K562 (cell line): ENCODE data around the gene RNF144A. TPM values are rescaled to one million over a fixed set of nuclear protein-coding genes. Genes with fewer than 3 reads are reported as not detected.

ENCODE experiments used
- ATAC-seq: fragments of 200-7000 bp; cut with Tn5 transposase; 3 replicates; pipeline ENCODE4 v1.9.1; 2020; ENCODE audit warnings: moderate library complexity
- BruUV-seq: library from RNA; stranded (reverse); fragments of 400-500 nt; replicated peaks from 2 replicates; lab custom pipeline; 2021; lab: Mats Ljungman, UMichigan
- CTCF ChIA-PET: fragments of 300-600 bp; formaldehyde crosslinking; extraction: SDS; loops from one replicate; lab custom pipeline; 2021; ENCODE audit warnings: low intra/inter-chr PET ratio; lab: Yijun Ruan, JAX
- POLR2A ChIA-PET: fragments of 300-600, 350-650 bp; sonication (Branson Sonifier 250); formaldehyde crosslinking; extraction: SDS; loops from one replicate; lab custom pipeline; 2021; ENCODE audit warnings: antibody characterized with exemption, inconsistent platforms; lab: Yijun Ruan, JAX
- DNase-seq, 4 experiments: peaks; one replicate each; pipeline versions ENCODE4 v3.0.0 to v3.0.0-alpha.2; 2011 to 2018; ENCODE audit warnings: low spot score in 3 of 4, mixed read lengths in 3 of 4; ENCODE audit errors: extremely low read depth in 1 of 4
- FAIRE-seq: peaks from 2 replicates; lab custom pipeline; 2011; peaks lifted over from hg19 to GRCh38; lab: Jason Lieb, UNC
- H2AFZ ChIP-seq: 2 replicates; pipeline ENCODE4 v1.6.0; 2011; ENCODE audit warnings: low read depth, low read length, control low read depth, inconsistent platforms
- H3K27ac ChIP-seq: fragments of 200-600 bp; 3 replicates; pipeline ENCODE4 v1.8.0; 2011; ENCODE audit warnings: low read depth, mild to moderate bottlenecking, control low read depth, inconsistent platforms, low read length, moderate library complexity, mixed read lengths; ENCODE audit errors: extremely low read depth
- H3K27me3 ChIP-seq, 2 experiments: fragments of 300-600 bp in 1 of 2; 2 replicates in 1 of 2; 3 replicates in 1 of 2; pipeline versions ENCODE4 v1.6.0 to v1.8.0; 2011; ENCODE audit warnings: inconsistent platforms in 2 of 2, low read length in 2 of 2, mild to moderate bottlenecking in 1 of 2, mixed read lengths in 1 of 2, moderate library complexity in 1 of 2; ENCODE audit not compliant: control insufficient read depth in 2 of 2, insufficient read depth in 2 of 2
- H3K36me3 ChIP-seq: fragments of 300-600 bp; 3 replicates; pipeline ENCODE4 v1.8.0; 2011; ENCODE audit warnings: mild to moderate bottlenecking, low read length, inconsistent platforms; ENCODE audit not compliant: control insufficient read depth, insufficient read depth
- H3K4me1 ChIP-seq, 2 experiments: fragments of 200-600 bp in 1 of 2; replicated peaks in 1 of 2; 2 replicates in 1 of 2; 3 replicates in 1 of 2; pipeline versions ENCODE4 v1.5.1 to v1.8.0; 2011; ENCODE audit warnings: inconsistent platforms in 2 of 2, low read length in 2 of 2, mild to moderate bottlenecking in 1 of 2, mixed read lengths in 1 of 2, moderate library complexity in 1 of 2; ENCODE audit not compliant: control insufficient read depth in 2 of 2, insufficient read depth in 2 of 2
- H3K4me2 ChIP-seq: 2 replicates; pipeline ENCODE4 v1.6.1; 2011; ENCODE audit warnings: low read length, control low read depth, inconsistent platforms, mixed read lengths; ENCODE audit not compliant: insufficient read depth
- H3K4me3 ChIP-seq: fragments of 200-600 bp; sonication (generic), shearing (Covaris generic); 2 replicates; pipeline ENCODE4 v1.5.1; 2016; ENCODE audit warnings: control low read depth, inconsistent platforms
- H3K79me2 ChIP-seq: fragments of 200-600 bp; 3 replicates; pipeline ENCODE4 v1.8.0; 2011; ENCODE audit warnings: low read length, inconsistent platforms; ENCODE audit not compliant: control insufficient read depth, insufficient read depth
- H3K9ac ChIP-seq, 2 experiments: 2 replicates each; pipeline versions ENCODE4 v1.6.0 to v1.6.1; 2011; ENCODE audit warnings: low read depth in 2 of 2, low read length in 2 of 2, control low read depth in 1 of 2, inconsistent platforms in 1 of 2, mild to moderate bottlenecking in 1 of 2, mixed read lengths in 1 of 2; ENCODE audit not compliant: insufficient read depth in 1 of 2
- H3K9me1 ChIP-seq: one replicate; pipeline ENCODE4 v1.6.0; 2011; ENCODE audit warnings: inconsistent platforms, mild to moderate bottlenecking, low read length, moderate library complexity; ENCODE audit not compliant: control insufficient read depth, insufficient read depth
- H3K9me3 ChIP-seq: replicated peaks from 2 replicates; pipeline ENCODE4 v1.5.1; 2011; ENCODE audit warnings: low read depth, low read length, inconsistent platforms; ENCODE audit not compliant: control insufficient read depth, insufficient read depth
- H4K20me1 ChIP-seq: replicated peaks from 2 replicates; pipeline ENCODE4 v1.6.1; 2011; ENCODE audit warnings: low read length, inconsistent platforms, mixed read lengths; ENCODE audit not compliant: control insufficient read depth, insufficient read depth
- BRD4 ChIP-seq: fragments of 200-600 bp; sonication (generic); IDR thresholded peaks from 2 replicates; pipeline ENCODE4 v1.6.1; 2017; ENCODE audit warnings: inconsistent platforms
- BRF1 ChIP-seq: IDR thresholded peaks from 3 replicates; pipeline ENCODE4 v1.6.1; 2011; ENCODE audit warnings: borderline replicate concordance, mild to moderate bottlenecking; ENCODE audit not compliant: insufficient read length; ENCODE audit errors: extremely low read depth
- IFI16 ChIP-seq: fragments of 250-450 bp; sonication (Bioruptor Pico); IDR thresholded peaks from 2 replicates; pipeline ENCODE4 v2.1.2; 2022; ENCODE audit warnings: mild to moderate bottlenecking, inconsistent platforms
- KAT7 ChIP-seq: sonication (generic); formaldehyde crosslinking; IDR thresholded peaks from 2 replicates; pipeline ENCODE4 v1.8.0; 2022; ENCODE audit warnings: missing genetic modification reagents, mild to moderate bottlenecking, borderline replicate concordance
- MECOM ChIP-seq: fragments of 250-450 bp; sonication (Bioruptor Pico); IDR thresholded peaks from 2 replicates; pipeline ENCODE4 v1.8.0; 2022; ENCODE audit warnings: inconsistent platforms
- NFIC ChIP-seq: fragments of 450-650 bp; IDR thresholded peaks from 2 replicates; pipeline ENCODE4 v1.6.1; 2017; ENCODE audit warnings: mild to moderate bottlenecking, inconsistent platforms
- NR2C1 ChIP-seq, 2 experiments: fragments of 450-650 bp; IDR thresholded peaks; 2 replicates each; pipeline ENCODE4 v1.6.1; 2017; ENCODE audit warnings: mild to moderate bottlenecking in 2 of 2, antibody characterized with exemption in 1 of 2, inconsistent platforms in 1 of 2, missing compliant biosample characterization in 1 of 2, missing genetic modification characterization in 1 of 2
- NR2C2 ChIP-seq, 2 experiments: fragments of 200-800 bp in 1 of 2; sonication (Bioruptor generic) in 1 of 2; sonication (generic) in 1 of 2; formaldehyde crosslinking in 1 of 2; IDR thresholded peaks; 2 replicates each; pipeline versions ENCODE4 v1.6.1 to v1.8.0; 2016 to 2022; ENCODE audit warnings: mild to moderate bottlenecking in 1 of 2, missing compliant biosample characterization in 1 of 2, missing genetic modification characterization in 1 of 2, missing genetic modification reagents in 1 of 2
- PHB2 ChIP-seq: fragments of 450-650 bp; IDR thresholded peaks from 2 replicates; pipeline ENCODE4 v1.6.1; 2017; ENCODE audit warnings: low read depth
- RFX7 ChIP-seq: fragments of 250-450 bp; sonication (Bioruptor Pico); IDR thresholded peaks from 2 replicates; pipeline ENCODE4 v1.5.1; 2021; ENCODE audit warnings: mild to moderate bottlenecking
- SMARCB1 ChIP-seq: IDR thresholded peaks from 2 replicates; pipeline ENCODE4 v1.6.1; 2011; ENCODE audit warnings: improper control_type of control experiment, low read depth; ENCODE audit not compliant: insufficient read length
- SRSF3 ChIP-seq: fragments of 200-400 bp; formaldehyde crosslinking; IDR thresholded peaks from 2 replicates; pipeline ENCODE4 v1.6.1; 2016; ENCODE audit warnings: mild to moderate bottlenecking, low read length, moderate library complexity; ENCODE audit not compliant: insufficient read depth
- TAF1 ChIP-seq: IDR thresholded peaks from 2 replicates; pipeline ENCODE4 v1.6.1; 2011; ENCODE audit warnings: mild to moderate bottlenecking, low read length, moderate library complexity; ENCODE audit not compliant: insufficient read depth, control insufficient read depth, severe bottlenecking; ENCODE audit errors: extremely low read depth
- ZNF551 ChIP-seq: fragments of 250-450 bp; sonication (Bioruptor Pico); IDR thresholded peaks from 2 replicates; pipeline ENCODE4 v1.5.0; 2021; ENCODE audit warnings: mild to moderate bottlenecking, moderate library complexity
- ZSCAN32 ChIP-seq: fragments of 450-650 bp; formaldehyde crosslinking; IDR thresholded peaks from 2 replicates; pipeline ENCODE4 v1.4.0; 2020; ENCODE audit warnings: mild to moderate bottlenecking, moderate library complexity
- WGBS: fragments of 100-300 bp; shearing (Covaris generic); methylation state at CpG from one replicate; pipeline ENCODE4 v1.1.6; 2016; ENCODE audit warnings: low coverage, mixed read lengths; ENCODE audit not compliant: insufficient coverage; ENCODE audit errors: missing lambda C conversion rate; 5-methylcytosine and 5-hydroxymethylcytosine counted together
- in situ Hi-C: fragments of 300-500 bp; cut with MboI; formaldehyde crosslinking; loops from 4 replicates; pipeline ENCODE4 v1.15.0; 2018; ENCODE audit warnings: inconsistent platforms, mixed read lengths
- intact Hi-C: fragments of 100-400 bp; cut with micrococcal nuclease; formaldehyde crosslinking; loops from 2 replicates; pipeline ENCODE4 v1.14.2; 2022
- polyA plus RNA-seq, 8 experiments: library from polyadenylated mRNA; depleted of rRNA in 4 of 8; stranded (reverse) in 5 of 8; unstranded in 3 of 8; fragments of >200 nt; fragmentation: Nextera tagmentation in 2 of 8; fragmentation: Illumina TruSeq in 1 of 8; extraction: Ambion mirVana in 2 of 8; extraction: Trizol in 1 of 8; gene quantifications; 2 replicates each; pipeline versions ENCODE4 v1.2.1 to v1.2.3, GENCODE V29; 2011 to 2014; ENCODE audit warnings: inconsistent platforms in 1 of 8, missing spikeins in 1 of 8
- total RNA-seq, 7 experiments: library from RNA; depleted of rRNA in 6 of 7; stranded (reverse); fragments of >200 nt in 6 of 7; fragmentation: Illumina TruSeq in 2 of 7; extraction: Trizol in 2 of 7; gene quantifications; 2 replicates each; pipeline versions ENCODE4 v1.2.1 to v1.2.3, GENCODE V29; 2011 to 2021; ENCODE audit warnings: low replicate concordance in 1 of 7
- TF ChIP-seq, protein P1 (sequence below), 2 experiments: IDR thresholded peaks in 1 of 2; conservative IDR thresholded peaks in 1 of 2; 2 replicates each; pipeline ENCODE4 v1.6.1; 2016; ENCODE audit warnings: low read depth in 2 of 2, mild to moderate bottlenecking in 1 of 2, missing compliant biosample characterization in 1 of 2, missing genetic modification characterization in 1 of 2, moderate library complexity in 1 of 2
- TF ChIP-seq, protein P2 (sequence below), 3 experiments: fragments of 200-800 bp in 1 of 3; sonication (Bioruptor generic) in 1 of 3; sonication (generic) in 1 of 3; formaldehyde crosslinking in 1 of 3; IDR thresholded peaks; 2 replicates each; pipeline versions ENCODE4 v1.6.1 to v1.8.0; 2016 to 2022; ENCODE audit warnings: mild to moderate bottlenecking in 2 of 3, missing compliant biosample characterization in 2 of 3, missing genetic modification characterization in 2 of 3, missing genetic modification reagents in 1 of 3

Gene RNF144A
- total and polyA plus RNA-seq, 9 of the 15 experiments (the other 6 are each of a cell fraction or from before 2014, with no cell fraction given), result 0.96 to 11.3 (median 6.2) TPM

DNA sequence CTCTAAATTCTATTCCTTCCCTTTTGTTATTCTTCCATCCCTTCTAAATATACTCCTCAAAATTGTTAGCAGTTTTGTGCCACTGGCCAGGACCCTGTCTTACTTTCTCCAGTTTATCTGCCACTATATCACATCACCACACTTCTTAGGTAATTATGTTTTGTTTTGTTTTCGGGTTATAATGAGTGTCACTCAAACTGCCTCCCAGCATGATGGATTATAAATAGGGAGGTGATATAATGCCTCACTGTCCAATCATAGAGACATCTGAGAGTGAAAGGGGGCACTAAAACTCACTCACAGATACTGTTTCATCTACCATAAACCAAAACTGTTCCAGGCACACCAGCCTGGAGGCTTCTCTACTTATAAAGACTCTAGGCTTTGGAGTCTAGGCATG lies 36.2 kb upstream of the RNF144A start:
- peak overlapping the region; percentile 4; the same call in 1 of the 2 replicates for H3K4me2 ChIP-seq
- POLR2A ChIA-PET, result interaction anchor here (1.2 kb wide), 1 partner anchor 15 kb away, joined by 3 read pairs; no protein-coding TSS in a partner anchor
- H3K79me2 ChIP-seq, result no peaks in the 10 kb centered on the region
- peaks cover 18% of the 10 kb centered on the region for H3K9me3 ChIP-seq
- BruUV-seq, result no TSS peak
- intact Hi-C loops, result loop anchor here (2.0 kb wide), 1 partner anchor 14 kb away; no protein-coding TSS in a partner anchor
- H3K36me3 ChIP-seq, result no peaks in the 10 kb centered on the region
- H3K9ac ChIP-seq, result no peak overlapping the region
- no peak for FAIRE-seq
- H3K27ac ChIP-seq, result no peak overlapping the region; the same call in 2 of the 3 replicates
- H4K20me1 ChIP-seq, result no peaks in the 10 kb centered on the region
- H3K9me1 ChIP-seq, result no peaks in the 10 kb centered on the region
- H2AFZ ChIP-seq, result no peak overlapping the region; the same call in 1 of the 2 replicates
- no peaks in the 10 kb centered on the region for H3K27me3 ChIP-seq
- H3K4me1 ChIP-seq, result peaks cover 17 to 59% of the 10 kb centered on the region in 2 experiments; a peak in 4 of 5 replicates
- no peak for DNase-seq
- no peak overlapping the region for H3K4me3 ChIP-seq
- CTCF ChIA-PET, result no interaction called here
- 0% methylated on average over 1 of the region's 1 CpG for WGBS
- in situ Hi-C loops, result no loop called here
- no peak for ATAC-seq
- TF ChIP-seq SMARCB1 (no peak), PHB2 (no peak), RFX7 (CRISPR knock-in tag) (no peak), ZNF551 (CRISPR knock-in tag) (no peak), IFI16 (CRISPR knock-in tag) (no peak), ZSCAN32 (CRISPR knock-in tag) (no peak), TAF1 (no peak), BRF1 (no peak), NFIC (no peak), MECOM (CRISPR knock-in tag) (no peak), BRD4 (no peak), NR2C1 (IDR thresholded peaks at IDR 0.05) (no peak), NR2C1 (tag; IDR thresholded peaks at IDR 0.05) (no peak), KAT7 (CRISPR knock-in tag) (no peak), SRSF3 (no peak), NR2C2 (CRISPR knock-in tag; IDR thresholded peaks at IDR 0.05) (no peak), NR2C2 (tag; IDR thresholded peaks at IDR 0.05) (no peak)
- TF ChIP-seq, protein P1, sequence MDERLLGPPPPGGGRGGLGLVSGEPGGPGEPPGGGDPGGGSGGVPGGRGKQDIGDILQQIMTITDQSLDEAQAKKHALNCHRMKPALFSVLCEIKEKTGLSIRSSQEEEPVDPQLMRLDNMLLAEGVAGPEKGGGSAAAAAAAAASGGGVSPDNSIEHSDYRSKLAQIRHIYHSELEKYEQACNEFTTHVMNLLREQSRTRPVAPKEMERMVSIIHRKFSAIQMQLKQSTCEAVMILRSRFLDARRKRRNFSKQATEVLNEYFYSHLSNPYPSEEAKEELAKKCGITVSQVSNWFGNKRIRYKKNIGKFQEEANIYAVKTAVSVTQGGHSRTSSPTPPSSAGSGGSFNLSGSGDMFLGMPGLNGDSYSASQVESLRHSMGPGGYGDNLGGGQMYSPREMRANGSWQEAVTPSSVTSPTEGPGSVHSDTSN (CRISPR knock-in tag; IDR thresholded peaks at IDR 0.05; ENCODE audit: low read depth), result no peak
- TF ChIP-seq, protein P1 (tag; conservative IDR thresholded peaks at IDR 0.05; ENCODE audit: low read depth), result peak; percentile 71
- TF ChIP-seq, protein P2, sequence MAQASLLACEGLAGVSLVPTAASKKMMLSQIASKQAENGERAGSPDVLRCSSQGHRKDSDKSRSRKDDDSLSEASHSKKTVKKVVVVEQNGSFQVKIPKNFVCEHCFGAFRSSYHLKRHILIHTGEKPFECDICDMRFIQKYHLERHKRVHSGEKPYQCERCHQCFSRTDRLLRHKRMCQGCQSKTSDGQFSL (CRISPR knock-in tag; IDR thresholded peaks at IDR 0.05), result no peak
- TF ChIP-seq, protein P2 (tag; IDR thresholded peaks at IDR 0.05), result no peak
